ENCODE measurements around the gene ACOXL.

The ACOXL gene

DNA sequence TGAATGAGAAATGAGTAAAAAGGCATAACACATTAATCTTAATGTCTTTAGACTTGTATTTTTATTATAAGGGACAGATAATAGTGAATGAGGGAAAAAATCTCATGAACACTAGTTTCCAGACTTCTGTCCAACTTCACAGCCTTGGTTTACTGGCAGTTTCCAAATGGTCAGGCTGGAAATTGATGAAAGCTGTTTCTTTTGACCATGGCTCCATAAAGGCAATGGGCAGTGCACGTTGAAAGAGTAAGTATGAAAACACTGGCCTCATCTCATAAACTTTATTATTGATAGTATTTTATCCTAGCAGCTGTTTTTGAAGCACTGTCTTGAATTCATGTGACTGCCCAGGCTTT, 411.4 kb downstream of the ACOXL start:
- H3K4me1 ChIP-seq = peaks cover 6% of the 10 kb centered on the region; the same call in 1 of the 2 replicates
- no peak overlapping the region for H3K4me3 ChIP-seq (ENCODE audit: low read depth, low read length)
- no peaks in the 10 kb centered on the region for H3K27me3 ChIP-seq
- H3K9me3 ChIP-seq = no peaks in the 10 kb centered on the region
- DNase-seq = no peak
- TF ChIP-seq, protein P1, sequence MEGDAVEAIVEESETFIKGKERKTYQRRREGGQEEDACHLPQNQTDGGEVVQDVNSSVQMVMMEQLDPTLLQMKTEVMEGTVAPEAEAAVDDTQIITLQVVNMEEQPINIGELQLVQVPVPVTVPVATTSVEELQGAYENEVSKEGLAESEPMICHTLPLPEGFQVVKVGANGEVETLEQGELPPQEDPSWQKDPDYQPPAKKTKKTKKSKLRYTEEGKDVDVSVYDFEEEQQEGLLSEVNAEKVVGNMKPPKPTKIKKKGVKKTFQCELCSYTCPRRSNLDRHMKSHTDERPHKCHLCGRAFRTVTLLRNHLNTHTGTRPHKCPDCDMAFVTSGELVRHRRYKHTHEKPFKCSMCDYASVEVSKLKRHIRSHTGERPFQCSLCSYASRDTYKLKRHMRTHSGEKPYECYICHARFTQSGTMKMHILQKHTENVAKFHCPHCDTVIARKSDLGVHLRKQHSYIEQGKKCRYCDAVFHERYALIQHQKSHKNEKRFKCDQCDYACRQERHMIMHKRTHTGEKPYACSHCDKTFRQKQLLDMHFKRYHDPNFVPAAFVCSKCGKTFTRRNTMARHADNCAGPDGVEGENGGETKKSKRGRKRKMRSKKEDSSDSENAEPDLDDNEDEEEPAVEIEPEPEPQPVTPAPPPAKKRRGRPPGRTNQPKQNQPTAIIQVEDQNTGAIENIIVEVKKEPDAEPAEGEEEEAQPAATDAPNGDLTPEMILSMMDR (IDR thresholded peaks at IDR 0.05; ENCODE audit: low read depth, low read length) = no peak
- H3K36me3 ChIP-seq = peaks cover 3% of the 10 kb centered on the region; the same call in 1 of the 2 replicates

DNA sequence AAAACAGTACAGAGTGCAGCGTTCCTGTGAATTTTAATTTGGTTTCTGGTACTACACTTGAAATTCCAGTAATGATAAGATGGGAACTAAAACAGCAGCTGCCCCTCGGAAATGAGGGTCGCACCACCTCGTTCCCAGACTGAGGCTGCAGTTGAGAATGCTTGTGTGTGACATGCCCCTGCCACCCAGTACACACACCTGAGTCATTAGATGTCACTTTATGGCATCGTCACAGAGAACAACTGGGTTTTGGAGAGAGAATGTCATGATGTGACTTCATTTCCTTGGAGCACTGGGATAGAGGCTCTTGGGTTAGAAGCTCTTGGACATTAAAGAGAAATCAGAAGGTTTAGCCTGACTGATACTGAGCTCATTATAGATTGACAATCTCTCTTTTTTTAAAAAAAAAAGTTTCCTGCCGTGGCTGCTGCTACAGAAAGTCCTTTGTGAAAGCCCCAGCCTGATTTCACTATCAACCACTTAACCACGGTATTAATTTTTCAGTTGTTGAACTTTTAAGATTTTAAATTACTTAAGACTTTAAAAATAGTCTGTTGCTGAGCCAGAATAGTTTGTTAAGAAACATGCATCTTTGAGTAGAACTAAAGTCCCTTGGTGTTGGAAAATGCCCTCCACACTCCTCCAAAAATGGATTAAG, 412.9 kb downstream of the ACOXL start:
- peaks cover 6% of the 10 kb centered on the region; the same call in 1 of the 2 replicates for H3K4me1 ChIP-seq
- no peak for DNase-seq
- TF ChIP-seq, protein P1 (IDR thresholded peaks at IDR 0.05; ENCODE audit: low read depth, low read length) = no peak
- peaks cover 3% of the 10 kb centered on the region; the same call in 1 of the 2 replicates for H3K36me3 ChIP-seq
- no peak overlapping the region for H3K4me3 ChIP-seq (ENCODE audit: low read depth, low read length)
- no peaks in the 10 kb centered on the region for H3K27me3 ChIP-seq
- no peaks in the 10 kb centered on the region for H3K9me3 ChIP-seq

DNA sequence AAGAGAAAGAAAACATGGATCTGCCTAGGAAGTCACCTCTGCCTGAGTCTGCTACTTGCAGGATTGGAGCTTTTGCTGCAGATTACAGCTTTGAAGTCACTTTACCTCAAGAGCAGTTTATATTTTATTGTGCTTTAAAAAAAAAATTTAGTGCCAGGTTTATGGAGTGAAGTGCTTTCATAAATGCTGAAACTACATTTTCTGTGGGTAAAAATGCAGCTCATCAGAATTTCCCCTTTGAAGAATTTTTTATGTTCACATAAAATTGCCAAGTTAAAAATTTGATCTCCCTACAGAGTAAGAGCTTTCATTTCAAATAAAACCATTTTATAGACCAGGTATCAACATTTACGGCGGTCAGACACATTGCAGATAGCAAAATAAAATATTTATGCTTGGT, 413.6 kb downstream of the ACOXL start:
- peaks cover 4% of the 10 kb centered on the region; the same call in 1 of the 2 replicates for H3K36me3 ChIP-seq
- TF ChIP-seq, protein P1 (IDR thresholded peaks at IDR 0.05; ENCODE audit: low read depth, low read length) = no peak
- H3K9me3 ChIP-seq = no peaks in the 10 kb centered on the region
- DNase-seq = no peak
- H3K27me3 ChIP-seq = no peaks in the 10 kb centered on the region
- H3K4me3 ChIP-seq (ENCODE audit: low read depth, low read length) = no peak overlapping the region
- peaks cover 6% of the 10 kb centered on the region; the same call in 1 of the 2 replicates for H3K4me1 ChIP-seq

DNA sequence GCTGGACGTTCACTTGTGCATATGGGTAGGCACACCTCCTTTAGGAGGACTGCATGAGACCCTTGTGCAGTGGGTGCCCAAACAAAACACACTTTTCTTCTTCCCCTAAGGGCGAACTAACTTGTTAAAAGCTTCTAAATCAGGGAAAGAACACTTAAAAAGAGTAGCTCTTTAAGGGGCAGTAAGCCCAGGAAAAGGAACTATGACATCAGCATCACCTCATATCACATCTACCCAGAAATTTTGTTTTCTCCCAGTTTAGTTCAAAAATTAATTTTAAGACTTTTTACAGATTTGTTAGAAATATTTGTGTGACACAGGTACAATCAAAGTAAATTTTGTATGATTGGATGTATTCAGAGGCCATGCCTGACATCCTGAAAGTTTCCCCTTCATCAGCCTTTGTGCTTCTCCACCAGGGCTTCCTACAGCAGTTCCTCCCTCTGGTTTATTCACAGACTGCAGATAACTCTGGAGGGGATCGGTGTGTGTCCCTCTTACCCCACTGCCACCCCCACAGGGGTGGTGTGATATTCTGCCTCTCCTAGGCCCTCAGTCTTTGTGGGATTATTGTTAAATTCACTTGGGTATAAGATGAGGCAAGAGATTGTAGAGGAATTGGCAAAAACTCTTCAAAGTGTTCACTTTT, 416.0 kb downstream of the ACOXL start:
- TF ChIP-seq, protein P1 (IDR thresholded peaks at IDR 0.05; ENCODE audit: low read depth, low read length) = no peak
- DNase-seq = no peak
- H3K9me3 ChIP-seq = no peaks in the 10 kb centered on the region
- H3K4me1 ChIP-seq = peaks cover 6% of the 10 kb centered on the region; the same call in 1 of the 2 replicates
- no peaks in the 10 kb centered on the region for H3K27me3 ChIP-seq
- H3K36me3 ChIP-seq = peaks cover 11% of the 10 kb centered on the region
- H3K4me3 ChIP-seq (ENCODE audit: low read depth, low read length) = no peak overlapping the region

DNA sequence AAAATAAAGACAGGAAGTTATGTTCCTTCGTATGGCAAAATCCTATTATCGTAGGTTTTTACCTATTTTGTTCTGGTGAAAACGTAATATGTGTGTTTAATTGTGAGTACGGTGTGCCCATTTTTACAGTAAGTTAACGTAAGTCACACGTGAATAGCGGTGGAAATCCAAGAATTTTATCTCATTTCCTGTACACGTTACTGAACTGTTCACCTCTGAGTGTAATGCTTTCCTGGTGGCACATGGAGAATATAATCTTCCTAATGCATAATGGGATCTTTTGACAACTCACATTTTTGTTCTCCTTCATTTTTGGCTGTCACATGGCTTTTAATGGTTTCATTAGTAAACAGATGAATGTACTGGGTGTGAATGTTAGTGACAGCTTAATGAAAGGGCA, 416.6 kb downstream of the ACOXL start:
- peaks cover 11% of the 10 kb centered on the region for H3K36me3 ChIP-seq
- H3K4me1 ChIP-seq = peaks cover 6% of the 10 kb centered on the region; the same call in 1 of the 2 replicates

More for the DNA sequence above, 416.6 kb downstream of the ACOXL start:
- Histone ChIP-seq H3K4me3 (ENCODE audit: low read depth, low read length) (no peak overlapping the region), H3K27me3 (no peaks in the 10 kb centered on the region), H3K9me3 (no peaks in the 10 kb centered on the region)
- no peak for DNase-seq
- TF ChIP-seq, protein P1 (IDR thresholded peaks at IDR 0.05; ENCODE audit: low read depth, low read length) = no peak
